H1 (cell line): ENCODE results near the gene KLF13. TPM values are rescaled to one million over a fixed set of nuclear protein-coding genes. Genes with fewer than 3 reads are reported as not detected.

ENCODE experiments used
- CTCF ChIA-PET: fragments of 300-600 bp; sonication (Branson Sonifier 250); formaldehyde crosslinking; loops from one replicate; lab custom pipeline; 2021; ENCODE audit not compliant: partially characterized antibody; lab: Charles Lee
- POLR2A ChIA-PET: fragments of 300-600 bp; sonication (Branson Sonifier 250); formaldehyde crosslinking; loops from one replicate; lab custom pipeline; 2021; ENCODE audit warnings: inconsistent platforms; ENCODE audit not compliant: partially characterized antibody; lab: Charles Lee
- DNase-seq, 2 experiments: peaks; one replicate each; pipeline versions ENCODE4 v3.0.0 to v3.0.0-alpha.2; 2010 to 2022; ENCODE audit warnings: low spot score in 2 of 2, low read depth in 1 of 2, mixed read lengths in 1 of 2
- FAIRE-seq: peaks from 2 replicates; lab custom pipeline; 2011; peaks lifted over from hg19 to GRCh38; lab: Jason Lieb, UNC
- H2AFZ ChIP-seq: 2 replicates; pipeline ENCODE4 v1.8.1; 2012; ENCODE audit warnings: low read length, inconsistent platforms
- H2AK5ac ChIP-seq: 2 replicates; pipeline ENCODE4 v1.6.1; 2013; ENCODE audit warnings: low read depth, low read length
- H2BK120ac ChIP-seq: replicated peaks from 2 replicates; pipeline ENCODE3; 2013; ENCODE audit warnings: low read depth, low read length, inconsistent platforms
- H2BK12ac ChIP-seq: 2 replicates; pipeline ENCODE4 v1.6.1; 2013; ENCODE audit warnings: low read depth, low read length
- H2BK15ac ChIP-seq: 2 replicates; pipeline ENCODE4 v1.6.1; 2013; ENCODE audit warnings: low read length
- H2BK20ac ChIP-seq: 2 replicates; pipeline ENCODE4 v1.6.1; 2013; ENCODE audit warnings: low read length
- H2BK5ac ChIP-seq: 2 replicates; pipeline ENCODE4 v1.6.1; 2013; ENCODE audit warnings: low read depth, low read length
- H3K14ac ChIP-seq: 2 replicates; pipeline ENCODE4 v1.6.1; 2013; ENCODE audit warnings: inconsistent platforms; ENCODE audit not compliant: insufficient read length
- H3K18ac ChIP-seq: 2 replicates; pipeline ENCODE4 v1.6.1; 2013; ENCODE audit warnings: low read length; ENCODE audit errors: extremely low read depth
- H3K23ac ChIP-seq: 2 replicates; pipeline ENCODE4 v1.6.1; 2013; ENCODE audit warnings: inconsistent platforms; ENCODE audit not compliant: insufficient read length
- H3K23me2 ChIP-seq: 2 replicates; pipeline ENCODE4 v1.6.1; 2013; ENCODE audit warnings: low read depth, low read length
- H3K27ac ChIP-seq: 2 replicates; pipeline ENCODE4 v1.6.1; 2011; ENCODE audit warnings: low read depth, low read length, inconsistent platforms
- H3K27me3 ChIP-seq, 4 experiments: replicated peaks in 1 of 4; 1 replicate in 1 of 4; 2 replicates in 3 of 4; pipeline versions ENCODE4 v1.6.1 to v1.8.1; 2011 to 2013; ENCODE audit warnings: low read length in 3 of 4, mild to moderate bottlenecking in 3 of 4, inconsistent platforms in 2 of 4, mixed read lengths in 2 of 4, moderate library complexity in 1 of 4; ENCODE audit not compliant: control insufficient read depth in 3 of 4, insufficient read depth in 3 of 4; ENCODE audit errors: extremely low read depth in 1 of 4
- H3K36me3 ChIP-seq, 4 experiments: 2 replicates each; pipeline versions ENCODE4 v1.6.1 to v1.8.1; 2011 to 2013; ENCODE audit warnings: mild to moderate bottlenecking in 4 of 4, low read length in 3 of 4, moderate library complexity in 2 of 4, control low read depth in 1 of 4, inconsistent platforms in 1 of 4; ENCODE audit not compliant: insufficient read depth in 4 of 4, control insufficient read depth in 2 of 4
- H3K4ac ChIP-seq: replicated peaks from 2 replicates; pipeline ENCODE3; 2013; ENCODE audit warnings: low read length, low read depth, mixed read lengths, inconsistent platforms; ENCODE audit not compliant: insufficient read length
- H3K4me1 ChIP-seq, 4 experiments: replicated peaks in 1 of 4; 1 replicate in 1 of 4; 2 replicates in 3 of 4; pipeline versions ENCODE4 v1.6.1 to v1.8.1; 2011 to 2013; ENCODE audit warnings: low read length in 3 of 4, inconsistent platforms in 2 of 4, mixed read lengths in 1 of 4; ENCODE audit not compliant: insufficient read depth in 4 of 4, control insufficient read depth in 3 of 4
- H3K4me2 ChIP-seq, 2 experiments: 2 replicates each; pipeline versions ENCODE4 v1.6.1 to v1.8.1; 2011 to 2013; ENCODE audit warnings: low read depth in 2 of 2, low read length in 2 of 2, control low read depth in 1 of 2, inconsistent platforms in 1 of 2, mild to moderate bottlenecking in 1 of 2; ENCODE audit not compliant: insufficient read depth in 1 of 2
- H3K4me3 ChIP-seq, 4 experiments: fragments of 200-600, 300-600 bp in 1 of 4; sonication (generic), shearing (Covaris generic), sonication (Bioruptor Twin) in 1 of 4; 2 replicates each; pipeline versions ENCODE4 v1.5.1 to v1.8.1; 2011 to 2016; ENCODE audit warnings: low read length in 4 of 4, low read depth in 3 of 4, control low read depth in 2 of 4, inconsistent platforms in 2 of 4, mild to moderate bottlenecking in 2 of 4, mixed read lengths in 1 of 4, moderate library complexity in 1 of 4; ENCODE audit not compliant: insufficient read depth in 2 of 4; ENCODE audit errors: extremely low read depth in 1 of 4
- H3K56ac ChIP-seq: replicated peaks from 2 replicates; pipeline ENCODE3; 2013; ENCODE audit warnings: low read depth, mild to moderate bottlenecking, mixed read lengths, low read length, inconsistent platforms; ENCODE audit not compliant: insufficient read length
- H3K79me1 ChIP-seq: 2 replicates; pipeline ENCODE4 v1.6.1; 2013; ENCODE audit warnings: low read depth, low read length, control low read depth
- H3K79me2 ChIP-seq, 2 experiments: 2 replicates each; pipeline versions ENCODE4 v1.6.1 to v1.8.1; 2012 to 2013; ENCODE audit warnings: low read length in 2 of 2, mild to moderate bottlenecking in 2 of 2, inconsistent platforms in 1 of 2; ENCODE audit not compliant: insufficient read depth in 2 of 2, control insufficient read depth in 1 of 2
- H3K9ac ChIP-seq, 4 experiments: replicated peaks in 1 of 4; 1 replicate in 1 of 4; 2 replicates in 3 of 4; pipeline versions ENCODE4 v1.6.1 to v1.8.1; 2011 to 2013; ENCODE audit warnings: low read depth in 3 of 4, low read length in 3 of 4, control low read depth in 2 of 4, mild to moderate bottlenecking in 2 of 4, moderate library complexity in 2 of 4, inconsistent platforms in 1 of 4; ENCODE audit errors: extremely low read depth in 1 of 4
- H3K9me3 ChIP-seq, 2 experiments: 2 replicates each; pipeline versions ENCODE4 v1.6.1 to v1.8.1; 2012 to 2013; ENCODE audit warnings: mild to moderate bottlenecking in 2 of 2, moderate library complexity in 2 of 2, control low read depth in 1 of 2, inconsistent platforms in 1 of 2, low read depth in 1 of 2, low read length in 1 of 2, mixed read lengths in 1 of 2; ENCODE audit not compliant: insufficient read depth in 2 of 2
- H4K20me1 ChIP-seq, 2 experiments: replicated peaks in 1 of 2; 2 replicates each; pipeline versions ENCODE3 to v1.8.1; 2011 to 2013; ENCODE audit warnings: inconsistent platforms in 2 of 2, low read length in 2 of 2, mild to moderate bottlenecking in 1 of 2; ENCODE audit not compliant: insufficient read depth in 2 of 2, control insufficient read depth in 1 of 2
- H4K5ac ChIP-seq: 2 replicates; pipeline ENCODE4 v1.6.1; 2013; ENCODE audit warnings: low read length, low read depth, mixed read lengths, inconsistent platforms; ENCODE audit not compliant: insufficient read length
- H4K8ac ChIP-seq: 2 replicates; pipeline ENCODE4 v1.8.0; 2013; ENCODE audit warnings: mild to moderate bottlenecking, moderate library complexity, low read length, inconsistent platforms; ENCODE audit not compliant: insufficient read depth; ENCODE audit errors: extremely low read depth
- H4K91ac ChIP-seq: replicated peaks from 2 replicates; pipeline ENCODE3; 2013; ENCODE audit warnings: low read length, mixed read lengths, inconsistent platforms; ENCODE audit not compliant: insufficient read length
- POLR2AphosphoS5 ChIP-seq: IDR thresholded peaks from 2 replicates; pipeline ENCODE4 v1.6.1; 2011; ENCODE audit warnings: low read depth, low read length
- WGBS, 2 experiments: shearing (Covaris generic) in 1 of 2; methylation state at CpG; one replicate each; pipeline versions ENCODE4 v1.1.6 to v1.1.7; 2013 to 2015; ENCODE audit warnings: low lambda C conversion rate in 2 of 2, mixed read lengths in 2 of 2, inconsistent platforms in 1 of 2, low coverage in 1 of 2, missing lambda C conversion rate in 1 of 2; ENCODE audit not compliant: insufficient replicate concordance in 2 of 2, insufficient coverage in 1 of 2, insufficient read length in 1 of 2; ENCODE audit errors: extremely low coverage in 1 of 2, missing lambda C conversion rate in 1 of 2; 5-methylcytosine and 5-hydroxymethylcytosine counted together
- polyA plus RNA-seq, 7 experiments: library from polyadenylated mRNA; depleted of rRNA in 3 of 7; stranded (reverse) in 5 of 7; unstranded in 2 of 7; fragments of >200 nt in 5 of 7; fragments of 200-250 nt in 2 of 7; gene quantifications; 1 replicate in 5 of 7; 2 replicates in 1 of 7; 4 replicates in 1 of 7; pipeline versions ENCODE4 v1.2.1 to v1.2.3, GENCODE V29; 2011 to 2013; ENCODE audit warnings: missing spikeins in 2 of 7, mixed read lengths in 2 of 7
- total RNA-seq: library from RNA; stranded (reverse); fragmentation: NEBNext Ultra II Directional; extraction: Animal tissue kit (Norgen Biotek cat#: 25700); gene quantifications from 2 replicates; pipeline ENCODE4 v1.2.1, GENCODE V29; 2021

Gene KLF13
- total and polyA plus RNA-seq, 2 of the 8 experiments (the other 6 are each of a cell fraction or from before 2014, with no cell fraction given): 18.3 to 33.4 TPM

DNA sequence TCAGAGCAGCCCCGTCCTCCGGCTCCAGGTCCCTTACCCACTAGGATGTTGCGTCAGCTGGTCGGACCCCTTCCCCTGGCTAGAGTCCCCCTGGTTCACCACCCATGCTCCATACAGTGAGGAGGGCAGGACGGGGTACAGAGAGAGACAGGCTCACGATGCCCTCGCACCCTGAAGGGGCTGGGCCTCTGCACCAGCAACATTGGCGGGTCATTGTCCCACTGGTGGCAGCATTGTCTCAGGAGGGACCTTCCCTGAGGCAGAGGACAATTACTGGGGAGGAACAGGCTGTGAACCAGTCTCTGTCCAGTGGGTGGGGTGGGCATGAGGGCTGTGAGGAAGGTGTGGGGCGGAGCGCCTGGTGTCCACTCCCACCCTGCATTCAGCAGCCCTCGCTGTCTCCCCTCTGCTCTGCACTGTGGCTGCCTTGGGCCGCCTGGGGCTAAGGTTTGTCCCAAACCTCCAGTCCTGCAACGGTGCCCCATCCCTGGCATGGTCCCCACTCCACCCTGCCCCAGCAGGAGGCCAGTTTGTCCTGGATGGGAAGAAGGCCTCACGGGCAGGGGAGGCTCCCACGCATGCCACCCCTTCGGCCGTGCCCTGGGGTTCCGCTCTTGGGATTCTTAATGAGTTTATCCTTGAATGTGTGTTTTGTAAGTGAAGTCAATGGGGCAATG lies 48.0 kb upstream of the KLF13 start:
- no peak overlapping the region for H3K23ac ChIP-seq
- no peak for TF ChIP-seq POLR2AphosphoS5
- TF ChIP-seq, all 59 proteins: peak for 0
- no peak for FAIRE-seq
- H4K5ac ChIP-seq: no peak overlapping the region
- 0 out of 2 replicates have a peak overlapping the region, but pooled peaks have one; percentile 4 for H2BK12ac ChIP-seq
- 86% methylated on average over 18 of the region's 18 CpGs; no CpG with 5 or more reads in 1 of the 2 experiments for WGBS, 2 experiments
- CTCF ChIA-PET: interaction anchor here (1.1 to 1.2 kb wide), 2 partner anchors 15 to 87 kb away, joined by 4 read pairs; no protein-coding TSS in a partner anchor
- no peak overlapping the region for H2BK20ac ChIP-seq
- peaks cover 0 to 3% (median 0%) of the 10 kb centered on the region in 4 experiments; a peak in 3 of 7 replicates for H3K4me1 ChIP-seq
- H2BK5ac ChIP-seq: no peak overlapping the region
- H3K4me3 ChIP-seq: no peak overlapping the region
- no peak overlapping the region for H3K56ac ChIP-seq
- no peaks in the 10 kb centered on the region for H4K20me1 ChIP-seq
- no peaks in the 10 kb centered on the region; a peak in 1 of 4 replicates for H3K9me3 ChIP-seq
- H2AK5ac ChIP-seq: no peak overlapping the region
- H3K4me2 ChIP-seq: no peak overlapping the region
- H3K18ac ChIP-seq: no peak overlapping the region
- H3K79me2 ChIP-seq: no peaks in the 10 kb centered on the region
- no peak overlapping the region for H4K8ac ChIP-seq
- H2BK15ac ChIP-seq: 0 out of 2 replicates have a peak overlapping the region, but pooled peaks have one; percentile 72
- H3K14ac ChIP-seq: no peak overlapping the region
- H3K27me3 ChIP-seq: no peaks in the 10 kb centered on the region
- H3K9ac ChIP-seq: no peak overlapping the region
- no peak overlapping the region for H3K4ac ChIP-seq
- no peaks in the 10 kb centered on the region for H3K79me1 ChIP-seq
- POLR2A ChIA-PET: interaction anchor here (1.3 kb wide), 1 partner anchor 27 kb away, joined by 3 read pairs; no protein-coding TSS in a partner anchor
- H3K23me2 ChIP-seq: peaks cover 2% of the 10 kb centered on the region; the same call in 1 of the 2 replicates
- no peaks in the 10 kb centered on the region for H3K36me3 ChIP-seq
- no peak overlapping the region; the same call in 1 of the 2 replicates for H3K27ac ChIP-seq
- DNase-seq: peak in 1 of 2 experiments; percentile 33
- H2AFZ ChIP-seq: no peak overlapping the region; the same call in 1 of the 2 replicates
- H2BK120ac ChIP-seq: no peak overlapping the region
- no peak overlapping the region for H4K91ac ChIP-seq
